HG03095 (cell line): ENCODE results near the gene CPED1.
"Not testable (repeated sequence)": the region's sequence is repeated elsewhere in the genome, so short reads cannot be mapped to it uniquely, and the experiment has no call there.

Experiments used
- ATAC-seq: cut with Tn5 transposase; IDR thresholded peaks from one replicate; pipeline ENCODE4 v1.9.1; 2021; ENCODE audit warnings: moderate library complexity; ENCODE audit not compliant: unreplicated experiment

Gene CPED1

GRCh38 chr7:121205777-121206176 lies 217.3 kb downstream of the CPED1 start:
- no peak for ATAC-seq

GRCh38 chr7:121211253-121211652 lies 222.7 kb downstream of the CPED1 start:
- ATAC-seq, result no peak

- no peak for ATAC-seq
Observed at GRCh38 chr7:121212036-121212435, 223.5 kb downstream of the CPED1 start.

GRCh38 chr7:121214657-121215056 lies 226.1 kb downstream of the CPED1 start:
- ATAC-seq, result no peak

GRCh38 chr7:121219026-121219425 lies 230.5 kb downstream of the CPED1 start:
- no peak for ATAC-seq

GRCh38 chr7:121221108-121221507 lies 232.6 kb downstream of the CPED1 start:
- not testable (repeated sequence) for ATAC-seq

- ATAC-seq, result no peak
Observed at GRCh38 chr7:121228779-121229178, 240.3 kb downstream of the CPED1 start.

GRCh38 chr7:121235201-121235600 lies 246.7 kb downstream of the CPED1 start:
- no peak for ATAC-seq

- ATAC-seq, result no peak
Observed at GRCh38 chr7:121237601-121238000, 249.1 kb downstream of the CPED1 start.

GRCh38 chr7:121244120-121244870 lies 255.8 kb downstream of the CPED1 start:
- no peak for ATAC-seq

- not testable (repeated sequence) for ATAC-seq
Observed at GRCh38 chr7:121251367-121251766, 262.9 kb downstream of the CPED1 start.

GRCh38 chr7:121252523-121253235 lies 264.2 kb downstream of the CPED1 start:
- not testable (repeated sequence) for ATAC-seq

- ATAC-seq, result no peak
Observed at GRCh38 chr7:121259826-121260225, 271.3 kb downstream of the CPED1 start.

- no peak for ATAC-seq
Observed at GRCh38 chr7:121261207-121261884, 272.8 kb downstream of the CPED1 start.

GRCh38 chr7:121262221-121262620 lies 273.7 kb downstream of the CPED1 start:
- no peak for ATAC-seq

GRCh38 chr7:121262969-121263368 lies 274.5 kb downstream of the CPED1 start:
- ATAC-seq, result no peak

- ATAC-seq, result no peak
Observed at GRCh38 chr7:121266307-121266894, 277.9 kb downstream of the CPED1 start.

GRCh38 chr7:121267612-121268011 lies 279.1 kb downstream of the CPED1 start:
- no peak for ATAC-seq

GRCh38 chr7:121269798-121270197 lies 281.3 kb downstream of the CPED1 start:
- no peak for ATAC-seq

GRCh38 chr7:121271098-121271497 lies 282.6 kb downstream of the CPED1 start:
- ATAC-seq, result no peak

- ATAC-seq, result no peak
Observed at GRCh38 chr7:121271916-121272315, 283.4 kb downstream of the CPED1 start.
